HepG2 (cell line): ENCODE results near the gene TBCCD1.

Experiments
- ATF1 ChIP-seq: IDR thresholded peaks from 2 replicates; pipeline ENCODE4 v1.6.1; 2016; ENCODE audit warnings: mild to moderate bottlenecking, control low read depth
- CTCF ChIP-seq: sonication (generic); formaldehyde crosslinking; IDR thresholded peaks from 2 replicates; pipeline ENCODE4 v1.5.0; 2020; ENCODE audit warnings: mild to moderate bottlenecking, missing genetic modification reagents, moderate library complexity
- ELF3 ChIP-seq: IDR thresholded peaks from 2 replicates; pipeline ENCODE4 v1.6.1; 2016; ENCODE audit warnings: missing genetic modification reagents, missing compliant biosample characterization
- EP300 ChIP-seq, 3 experiments: sonication (generic) in 1 of 3; formaldehyde crosslinking in 1 of 3; IDR thresholded peaks; 2 replicates each; pipeline versions ENCODE4 v1.5.1 to v1.6.1; 2011 to 2020; ENCODE audit warnings: low read depth in 2 of 3, low read length in 2 of 3, borderline replicate concordance in 1 of 3, improper control_type of control experiment in 1 of 3, mild to moderate bottlenecking in 1 of 3, missing genetic modification reagents in 1 of 3, moderate library complexity in 1 of 3
- FOSL2 ChIP-seq: sonication (generic); formaldehyde crosslinking; IDR thresholded peaks from 2 replicates; pipeline ENCODE4 v1.4.0; 2020; ENCODE audit warnings: missing genetic modification reagents
- HMG20B ChIP-seq: conservative IDR thresholded peaks from 2 replicates; pipeline ENCODE4 v1.6.1; 2016; ENCODE audit warnings: missing genetic modification reagents, missing compliant biosample characterization
- JUNB ChIP-seq: sonication (generic); formaldehyde crosslinking; IDR thresholded peaks from 2 replicates; pipeline ENCODE4 v1.8.0; 2022; ENCODE audit warnings: missing genetic modification reagents, mild to moderate bottlenecking, borderline replicate concordance
- MAX ChIP-seq: IDR thresholded peaks from 2 replicates; pipeline ENCODE4 v1.6.1; 2012; ENCODE audit warnings: inconsistent platforms
- MIER2 ChIP-seq: IDR thresholded peaks from 2 replicates; pipeline ENCODE4 v1.6.1; 2016; ENCODE audit warnings: missing biosample characterization, missing genetic modification reagents
- RXRA ChIP-seq: sonication (generic); formaldehyde crosslinking; IDR thresholded peaks from 2 replicates; pipeline ENCODE4 v1.5.1; 2020; ENCODE audit warnings: missing genetic modification reagents
- SMC3 ChIP-seq: IDR thresholded peaks from 2 replicates; pipeline ENCODE4 v1.6.1; 2011; ENCODE audit warnings: low read length, improper control_type of control experiment
- ZBTB33 ChIP-seq: sonication (generic); formaldehyde crosslinking; IDR thresholded peaks from 2 replicates; pipeline ENCODE4 v1.4.0; 2020; ENCODE audit warnings: missing genetic modification reagents
- ZNF253 ChIP-seq: sonication (generic); formaldehyde crosslinking; IDR thresholded peaks from 2 replicates; pipeline ENCODE4 v1.8.0; 2022; ENCODE audit warnings: mild to moderate bottlenecking, missing genetic modification reagents, borderline replicate concordance

GRCh38 chr3:186599785-186600166 lies 32.6 kb upstream of the TBCCD1 start:
- TF ChIP-seq ZBTB33 (CRISPR knock-in tag) = no peak
- TF ChIP-seq HMG20B = no peak
- TF ChIP-seq ZNF253 = no peak
- TF ChIP-seq FOSL2 (CRISPR knock-in tag) = no peak
- TF ChIP-seq MIER2 = no peak
- no peak for TF ChIP-seq CTCF (CRISPR knock-in tag)
- no peak for TF ChIP-seq EP300 (IDR thresholded peaks at IDR 0.05; ENCODE audit: low read depth in 2 of 2, low read length in 2 of 2)
- no peak for TF ChIP-seq EP300 (CRISPR knock-in tag; IDR thresholded peaks at IDR 0.05; ENCODE audit: borderline replicate concordance)
- TF ChIP-seq MAX = no peak; the same call in 1 of the 2 replicates
- TF ChIP-seq ELF3 = no peak
- TF ChIP-seq SMC3 = no peak
- TF ChIP-seq JUNB (CRISPR knock-in tag) = no peak
- no peak for TF ChIP-seq ATF1 (CRISPR knock-in tag)
- no peak for TF ChIP-seq RXRA (CRISPR knock-in tag)
